HG02678 (cell line): Measurements from ENCODE around the gene PXK.
A peak's percentile ranks its signal among the peaks of the same experiment; 100 is the strongest.
"Not testable (repeated sequence)": the region's sequence is repeated elsewhere in the genome, so short reads cannot be mapped to it uniquely, and the experiment has no call there.

Source experiments
- ATAC-seq: cut with Tn5 transposase; IDR thresholded peaks from one replicate; pipeline ENCODE4 v1.9.1; 2021; ENCODE audit warnings: mild to moderate bottlenecking, moderate library complexity; ENCODE audit not compliant: unreplicated experiment

Gene PXK

GRCh38 chr3:58414538-58415197 is 82.0 kb downstream of the PXK start:
- ATAC-seq, result peak; percentile 47

- no peak for ATAC-seq
These were observed 83.5 kb downstream of the PXK start for GRCh38 chr3:58416191-58416590.

- ATAC-seq, result no peak
These were observed 84.4 kb downstream of the PXK start for GRCh38 chr3:58417075-58417474.

GRCh38 chr3:58418227-58418626 is 85.5 kb downstream of the PXK start:
- ATAC-seq, result no peak

GRCh38 chr3:58419780-58420507 is 87.3 kb downstream of the PXK start:
- ATAC-seq, result peak; percentile 76

- no peak for ATAC-seq
These were observed 88.3 kb downstream of the PXK start for GRCh38 chr3:58421004-58421403.

GRCh38 chr3:58422756-58423325 is 90.1 kb downstream of the PXK start:
- ATAC-seq, result no peak

- no peak for ATAC-seq
These were observed 91.9 kb downstream of the PXK start for GRCh38 chr3:58424613-58425012.

- no peak for ATAC-seq
These were observed 93.1 kb downstream of the PXK start for GRCh38 chr3:58425782-58426181.

- no peak for ATAC-seq
These were observed 95.1 kb downstream of the PXK start for GRCh38 chr3:58427661-58428361.

GRCh38 chr3:58429657-58430056 is 97.0 kb downstream of the PXK start:
- ATAC-seq, result peak; percentile 46

- ATAC-seq, result no peak
These were observed 100.2 kb downstream of the PXK start for GRCh38 chr3:58432905-58433304.

GRCh38 chr3:58433400-58434167 is 100.9 kb downstream of the PXK start, which contains the start of gene PDHB:
PDHB (minus strand) TSS chr3:58433832; CDS start chr3:58433809, 23 bp downstream.
- ATAC-seq, result peak; percentile 95

- ATAC-seq, result no peak
These were observed 101.4 kb downstream of the PXK start for GRCh38 chr3:58434168-58434504.

GRCh38 chr3:58434511-58434910 is 101.8 kb downstream of the PXK start:
- no peak for ATAC-seq

- no peak for ATAC-seq
These were observed 102.3 kb downstream of the PXK start for GRCh38 chr3:58434990-58435389.

- ATAC-seq, result not testable (repeated sequence)
These were observed 104.6 kb downstream of the PXK start for GRCh38 chr3:58437276-58437675.

GRCh38 chr3:58440996-58441355 is 108.3 kb downstream of the PXK start:
- ATAC-seq, result not testable (repeated sequence)

- no peak for ATAC-seq
These were observed 109.1 kb downstream of the PXK start for GRCh38 chr3:58441514-58442450.

- ATAC-seq, result no peak
These were observed 119.5 kb downstream of the PXK start for GRCh38 chr3:58452176-58452575.
